Epithelial cell of esophagus (primary cell): Measurements from ENCODE around the gene SEMA5A.
A peak's percentile ranks its signal among the peaks of the same experiment; 100 is the strongest.

ENCODE experiments used
- DNase-seq: peaks from one replicate; pipeline ENCODE4 v3.0.0; 2010; ENCODE audit warnings: low read depth
- H3K4me3 ChIP-seq: 2 replicates; pipeline ENCODE4 v1.5.1; 2011; ENCODE audit warnings: mild to moderate bottlenecking, low read length, control low read depth
- TF ChIP-seq, protein P1 (sequence below): IDR thresholded peaks from 2 replicates; pipeline ENCODE4 v1.5.1; 2011; ENCODE audit warnings: low read depth, mild to moderate bottlenecking, low read length, control low read depth, inconsistent platforms; ENCODE audit not compliant: insufficient read depth; ENCODE audit errors: missing control alignments

Gene SEMA5A

DNA sequence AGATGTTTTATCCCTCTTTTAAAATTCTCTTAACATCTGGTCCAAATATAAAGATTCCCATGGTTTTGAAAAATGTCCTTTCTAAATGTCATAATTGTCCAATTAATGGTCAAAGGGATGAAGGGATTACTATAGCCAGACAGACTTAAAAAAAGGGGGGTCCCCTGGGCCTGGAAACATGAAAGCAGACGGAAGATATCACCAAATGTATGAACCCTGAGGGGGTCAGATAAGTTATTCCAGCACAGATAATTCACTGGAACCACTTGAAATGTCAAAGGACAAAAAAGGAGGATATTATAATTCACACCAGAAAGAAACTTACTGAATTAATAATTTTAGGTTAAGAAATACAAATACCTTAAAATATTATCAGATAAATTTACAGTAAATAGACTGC, 155.8 kb downstream of the SEMA5A start:
- no peak overlapping the region for H3K4me3 ChIP-seq
- TF ChIP-seq, protein P1, sequence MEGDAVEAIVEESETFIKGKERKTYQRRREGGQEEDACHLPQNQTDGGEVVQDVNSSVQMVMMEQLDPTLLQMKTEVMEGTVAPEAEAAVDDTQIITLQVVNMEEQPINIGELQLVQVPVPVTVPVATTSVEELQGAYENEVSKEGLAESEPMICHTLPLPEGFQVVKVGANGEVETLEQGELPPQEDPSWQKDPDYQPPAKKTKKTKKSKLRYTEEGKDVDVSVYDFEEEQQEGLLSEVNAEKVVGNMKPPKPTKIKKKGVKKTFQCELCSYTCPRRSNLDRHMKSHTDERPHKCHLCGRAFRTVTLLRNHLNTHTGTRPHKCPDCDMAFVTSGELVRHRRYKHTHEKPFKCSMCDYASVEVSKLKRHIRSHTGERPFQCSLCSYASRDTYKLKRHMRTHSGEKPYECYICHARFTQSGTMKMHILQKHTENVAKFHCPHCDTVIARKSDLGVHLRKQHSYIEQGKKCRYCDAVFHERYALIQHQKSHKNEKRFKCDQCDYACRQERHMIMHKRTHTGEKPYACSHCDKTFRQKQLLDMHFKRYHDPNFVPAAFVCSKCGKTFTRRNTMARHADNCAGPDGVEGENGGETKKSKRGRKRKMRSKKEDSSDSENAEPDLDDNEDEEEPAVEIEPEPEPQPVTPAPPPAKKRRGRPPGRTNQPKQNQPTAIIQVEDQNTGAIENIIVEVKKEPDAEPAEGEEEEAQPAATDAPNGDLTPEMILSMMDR: no peak
- DNase-seq: no peak

DNA sequence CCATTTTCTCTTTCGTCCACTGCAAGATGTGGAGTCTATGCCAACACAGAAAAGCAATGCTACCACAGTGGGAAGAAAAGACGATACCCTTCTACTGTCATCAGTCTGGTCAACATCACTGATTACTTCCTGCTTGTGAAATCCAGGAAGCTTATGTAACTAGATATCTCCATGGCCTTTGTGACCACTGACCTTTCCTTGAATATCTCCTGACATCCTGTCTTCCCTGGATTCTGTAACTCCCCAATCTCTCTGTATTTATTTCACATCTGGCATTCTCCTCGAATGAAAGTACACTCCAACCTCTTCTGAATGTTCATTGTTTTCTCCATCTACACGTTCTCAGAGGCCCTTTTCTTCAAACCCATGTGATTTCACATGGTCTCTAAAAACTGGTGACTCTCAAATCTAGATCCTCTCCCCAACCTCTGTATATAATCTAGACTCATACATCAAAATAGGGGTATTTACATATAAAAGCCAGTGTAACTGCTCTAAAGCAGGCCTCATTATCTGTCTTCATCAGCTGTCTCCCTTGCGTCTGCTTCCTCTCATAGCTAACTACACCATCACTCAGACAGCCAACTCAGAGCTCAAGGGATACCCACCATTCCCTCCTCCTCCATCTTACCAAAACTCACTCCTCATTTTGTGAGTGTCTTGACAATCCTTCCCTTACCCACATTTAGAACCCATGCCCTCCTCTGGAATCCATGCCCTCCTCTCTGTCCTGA, 156.8 kb downstream of the SEMA5A start:
- H3K4me3 ChIP-seq: no peak overlapping the region
- TF ChIP-seq, protein P1: no peak
- DNase-seq: no peak

DNA sequence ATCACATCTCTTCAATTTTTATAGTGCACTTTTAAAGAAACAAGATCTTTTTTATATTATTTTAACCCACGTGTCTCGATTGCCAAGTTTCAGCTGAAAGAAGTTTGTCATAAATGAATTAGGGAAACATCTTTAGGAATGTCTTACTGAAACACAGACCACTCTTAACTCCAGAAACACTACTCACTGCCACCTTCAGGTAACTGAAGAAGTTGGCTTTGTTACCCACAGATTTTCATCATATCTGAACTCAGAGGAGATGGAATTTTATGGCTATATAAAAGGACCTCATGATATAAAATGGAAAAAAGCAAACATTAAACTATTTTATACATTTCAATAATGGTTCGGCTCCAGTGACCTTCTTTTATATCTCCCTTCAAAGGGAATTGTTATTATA, 158.0 kb downstream of the SEMA5A start:
- no peak for DNase-seq
- TF ChIP-seq, protein P1: no peak
- H3K4me3 ChIP-seq: no peak overlapping the region

DNA sequence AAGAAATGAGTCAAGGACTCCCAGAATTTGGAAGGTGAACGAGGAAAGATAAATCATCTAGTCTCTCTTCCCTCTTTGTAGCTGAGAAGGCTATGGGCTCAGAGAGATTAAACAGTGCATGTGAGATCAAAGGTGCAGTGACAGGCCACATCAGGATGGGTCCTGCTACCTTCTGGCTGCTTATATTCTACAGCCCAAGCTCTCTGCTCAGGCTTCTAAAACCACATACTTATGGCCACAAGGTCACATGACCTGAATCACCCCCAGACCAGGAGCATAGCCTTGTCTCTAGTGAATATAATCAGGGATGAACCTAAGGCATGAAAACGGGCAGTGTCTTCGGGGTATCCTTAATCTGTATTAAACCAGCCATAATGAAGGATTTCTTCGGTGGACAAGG, 158.9 kb downstream of the SEMA5A start:
- no peak for DNase-seq
- no peak overlapping the region for H3K4me3 ChIP-seq

DNA sequence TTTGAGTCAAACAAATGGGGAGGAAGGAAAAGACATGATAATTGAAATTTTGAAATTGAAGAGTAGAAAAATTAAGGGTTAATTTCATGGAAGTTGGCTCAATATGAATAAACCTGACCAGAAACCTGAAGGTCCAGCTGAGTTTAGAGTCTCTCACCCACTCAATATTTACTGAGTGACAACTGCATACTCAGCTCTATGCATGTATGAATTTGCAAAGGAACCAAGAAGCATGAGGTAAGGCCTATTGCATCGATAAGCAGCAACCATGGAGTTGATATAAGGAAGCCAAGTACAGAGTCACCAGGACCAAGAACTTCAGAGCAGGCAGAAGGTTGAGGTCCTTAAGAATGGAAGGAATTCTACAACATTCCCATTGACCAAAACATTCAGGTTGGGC, 163.4 kb downstream of the SEMA5A start:
- TF ChIP-seq, protein P1: no peak
- peak; percentile 37 for DNase-seq
- no peak overlapping the region for H3K4me3 ChIP-seq

More for the DNA sequence above, 158.9 kb downstream of the SEMA5A start:
- TF ChIP-seq, protein P1: no peak

DNA sequence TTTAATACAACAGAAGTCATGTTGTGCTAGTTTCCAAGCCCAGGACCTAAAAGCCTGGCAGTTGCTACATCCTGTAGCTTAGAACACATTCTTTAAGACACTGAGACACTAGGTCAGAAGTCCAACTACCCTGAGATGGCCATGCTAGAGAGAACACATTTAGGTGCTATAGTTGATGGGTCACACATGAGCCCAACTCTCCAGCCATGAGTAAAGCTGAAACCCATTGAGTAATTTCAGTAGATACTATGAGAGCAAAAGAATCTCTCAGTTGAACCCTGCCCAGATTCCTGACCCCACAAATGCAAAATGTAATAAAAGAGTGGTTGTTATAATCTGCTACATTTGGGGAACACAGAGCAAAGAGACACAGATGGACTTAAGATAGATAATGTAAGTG, 164.4 kb downstream of the SEMA5A start:
- no peak overlapping the region for H3K4me3 ChIP-seq
- TF ChIP-seq, protein P1: no peak
- no peak for DNase-seq

DNA sequence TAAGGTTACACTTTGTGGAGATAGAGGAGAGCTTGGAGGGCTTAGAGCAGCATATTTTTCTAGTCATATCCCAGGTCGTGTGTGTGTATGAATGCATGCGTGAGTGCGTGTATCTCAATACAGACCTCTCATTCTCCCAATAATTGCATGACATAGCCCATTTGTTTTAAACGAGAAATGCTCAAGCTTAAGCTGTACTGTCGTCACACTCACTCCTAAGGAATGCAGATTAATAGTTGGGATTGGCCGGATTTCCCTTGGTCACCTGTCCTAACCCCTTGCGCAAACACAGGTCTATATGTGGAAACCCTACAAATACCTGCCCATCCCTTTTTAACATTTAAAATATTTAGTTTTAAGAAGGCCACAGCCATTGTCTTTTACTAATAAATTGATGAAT, 165.8 kb downstream of the SEMA5A start:
- H3K4me3 ChIP-seq: no peak overlapping the region
- TF ChIP-seq, protein P1: no peak
- DNase-seq: peak; percentile 90
